ENCODE measurements around the gene ZNF335. TPM values are rescaled to one million over a fixed set of nuclear protein-coding genes. Genes with fewer than 3 reads are reported as not detected.
A peak's percentile ranks its signal among the peaks of the same experiment; 100 is the strongest.

Gene ZNF335
- total RNA-seq, 4 donors from 2014 or later = 14.5 to 29.1 (median 19.7) TPM

- DNase-seq (ENCODE audit: low spot score) (no peak), ATAC-seq (ENCODE audit: low FRiP score) (no peak)
- TF ChIP-seq CTCF (IDR thresholded peaks at IDR 0.05) = no peak
Observed at GRCh38 chr20:45949542-45950329, 22.3 kb downstream of the ZNF335 start.

GRCh38 chr20:45948742-45949541 lies 23.1 kb downstream of the ZNF335 start:
- no peak for ATAC-seq (ENCODE audit: low FRiP score)
- TF ChIP-seq CTCF (IDR thresholded peaks at IDR 0.05) = no peak
- DNase-seq (ENCODE audit: low spot score) = no peak

GRCh38 chr20:45948261-45948733 lies 23.7 kb downstream of the ZNF335 start:
- TF ChIP-seq CTCF (IDR thresholded peaks at IDR 0.05) = no peak
- DNase-seq (ENCODE audit: low spot score) (no peak), ATAC-seq (ENCODE audit: low FRiP score) (no peak)

GRCh38 chr20:45947110-45947866 lies 24.7 kb downstream of the ZNF335 start:
- no peak for TF ChIP-seq CTCF (IDR thresholded peaks at IDR 0.05)
- ATAC-seq (ENCODE audit: low FRiP score) = no peak
- no peak for DNase-seq (ENCODE audit: low spot score)

GRCh38 chr20:45946149-45946970 lies 25.6 kb downstream of the ZNF335 start:
- TF ChIP-seq CTCF (IDR thresholded peaks at IDR 0.05) = no peak
- peak; percentile 44 for DNase-seq (ENCODE audit: low spot score)
- peak; percentile 62 for ATAC-seq (ENCODE audit: low FRiP score)

GRCh38 chr20:45945678-45946148 lies 26.3 kb downstream of the ZNF335 start:
- ATAC-seq (ENCODE audit: low FRiP score) (no peak), DNase-seq (ENCODE audit: low spot score) (no peak)
- no peak for TF ChIP-seq CTCF (IDR thresholded peaks at IDR 0.05)
